HepG2 (cell line): ENCODE measurements around the gene PRKN. TPM values are rescaled to one million over a fixed set of nuclear protein-coding genes. Genes with fewer than 3 reads are reported as not detected.

ENCODE experiments used
- ATAC-seq: fragments of 200-7000 bp; cut with Tn5 transposase; 3 replicates; pipeline ENCODE4 v1.9.1; 2020; ENCODE audit warnings: mild to moderate bottlenecking, moderate library complexity
- BruUV-seq: library from RNA; stranded (reverse); fragments of 400-500 nt; replicated peaks from 2 replicates; lab custom pipeline; 2021; lab: Mats Ljungman, UMichigan
- CTCF ChIA-PET: fragments of 300-600 bp; formaldehyde crosslinking; extraction: SDS; loops from one replicate; lab custom pipeline; 2021; ENCODE audit warnings: low total read pairs, inconsistent platforms, low intra/inter-chr PET ratio; lab: Yijun Ruan, JAX
- POLR2A ChIA-PET: fragments of 350-600 bp; sonication (Branson Sonifier 250); formaldehyde crosslinking; loops from one replicate; lab custom pipeline; 2020; ENCODE audit warnings: antibody characterized with exemption, inconsistent platforms; lab: Yijun Ruan, JAX
- DNase-seq: peaks from one replicate; pipeline ENCODE4 v3.0.0-alpha.2; 2015; ENCODE audit warnings: low spot score
- FAIRE-seq: peaks from 3 replicates; lab custom pipeline; 2011; peaks lifted over from hg19 to GRCh38; lab: Jason Lieb, UNC
- H2AFZ ChIP-seq: one replicate; pipeline ENCODE4 v1.6.1; 2011; ENCODE audit warnings: low read length, inconsistent platforms
- H3K27ac ChIP-seq: fragments of 300-600 bp; 3 replicates; pipeline ENCODE4 v1.8.0; 2011; ENCODE audit warnings: mixed run types, mild to moderate bottlenecking, mixed read lengths, low read length, inconsistent platforms; ENCODE audit not compliant: insufficient read depth; ENCODE audit errors: extremely low read length
- H3K27me3 ChIP-seq, 2 experiments: fragments of 200-600 bp in 1 of 2; 2 replicates in 1 of 2; 3 replicates in 1 of 2; pipeline versions ENCODE4 v1.6.0 to v1.8.0; 2011; ENCODE audit warnings: low read length in 2 of 2, mild to moderate bottlenecking in 2 of 2, moderate library complexity in 2 of 2, inconsistent platforms in 1 of 2; ENCODE audit not compliant: insufficient read depth in 2 of 2, control insufficient read depth in 1 of 2
- H3K36me3 ChIP-seq, 2 experiments: fragments of 200-600 bp in 1 of 2; replicated peaks in 1 of 2; 2 replicates in 1 of 2; 3 replicates in 1 of 2; pipeline versions ENCODE4 v1.5.1 to v1.8.0; 2011; ENCODE audit warnings: low read length in 2 of 2, inconsistent platforms in 1 of 2; ENCODE audit not compliant: insufficient read depth in 2 of 2, control insufficient read depth in 1 of 2
- H3K4me1 ChIP-seq: 2 replicates; pipeline ENCODE4 v1.5.1; 2012; ENCODE audit warnings: low read length, inconsistent platforms; ENCODE audit not compliant: insufficient read depth
- H3K4me2 ChIP-seq: 2 replicates; pipeline ENCODE4 v1.6.0; 2011; ENCODE audit warnings: low read depth, low read length, inconsistent platforms
- H3K4me3 ChIP-seq, 3 experiments: fragments of 200-600 bp in 1 of 3; sonication (generic), shearing (Covaris generic) in 1 of 3; replicated peaks in 1 of 3; 2 replicates each; pipeline ENCODE4 v1.5.1; 2011 to 2016; ENCODE audit warnings: low read length in 3 of 3, inconsistent platforms in 2 of 3, low read depth in 2 of 3, mild to moderate bottlenecking in 2 of 3, control low read depth in 1 of 3, mixed read lengths in 1 of 3; ENCODE audit not compliant: insufficient read depth in 1 of 3
- H3K79me2 ChIP-seq: one replicate; pipeline ENCODE4 v1.6.1; 2011; ENCODE audit warnings: low read length, inconsistent platforms; ENCODE audit not compliant: insufficient read depth
- H3K9ac ChIP-seq: 2 replicates; pipeline ENCODE4 v1.6.0; 2011; ENCODE audit warnings: mild to moderate bottlenecking, low read depth, low read length, inconsistent platforms; ENCODE audit not compliant: insufficient read depth
- H3K9me3 ChIP-seq: 2 replicates; pipeline ENCODE4 v1.5.1; 2012; ENCODE audit warnings: mild to moderate bottlenecking, low read length
- H4K20me1 ChIP-seq: 2 replicates; pipeline ENCODE4 v1.6.0; 2011; ENCODE audit warnings: inconsistent platforms, mild to moderate bottlenecking, low read length, moderate library complexity; ENCODE audit not compliant: insufficient read depth
- ADNP ChIP-seq: sonication (generic); formaldehyde crosslinking; IDR thresholded peaks from 2 replicates; pipeline ENCODE4 v1.4.0; 2020; ENCODE audit warnings: missing genetic modification reagents
- KAT7 ChIP-seq: IDR thresholded peaks from 2 replicates; pipeline ENCODE4 v1.6.1; 2018; ENCODE audit warnings: borderline replicate concordance, missing compliant biosample characterization
- POLR2G ChIP-seq: fragments of 200-400 bp; formaldehyde crosslinking; IDR thresholded peaks from 2 replicates; pipeline ENCODE4 v1.6.1; 2018; ENCODE audit warnings: mild to moderate bottlenecking, low read depth, low read length, moderate library complexity
- RCOR2 ChIP-seq: IDR thresholded peaks from 2 replicates; pipeline ENCODE4 v1.6.1; 2016; ENCODE audit warnings: missing biosample characterization, missing genetic modification reagents
- RFX5 ChIP-seq: IDR thresholded peaks from 2 replicates; pipeline ENCODE4 v1.6.1; 2011; ENCODE audit warnings: low read depth, low read length, improper control_type of control experiment
- ZNF20 ChIP-seq: sonication (generic); formaldehyde crosslinking; IDR thresholded peaks from 2 replicates; pipeline ENCODE4 v1.4.0; 2020; ENCODE audit warnings: mild to moderate bottlenecking, moderate library complexity, missing genetic modification reagents
- WGBS: methylation state at CpG from one replicate; pipeline ENCODE4 v1.1.6; 2017; ENCODE audit warnings: low lambda C conversion rate; 5-methylcytosine and 5-hydroxymethylcytosine counted together
- in situ Hi-C: cut with HindIII; loops from 2 replicates; pipeline ENCODE4 v1.10.0; 2017; ENCODE audit warnings: low pct_unique_long_range_greater_than_20kb; ENCODE audit not compliant: extremely low pct_ligation_motif_present
- intact Hi-C: fragments of 100-400 bp; cut with micrococcal nuclease; formaldehyde crosslinking; loops from one replicate; pipeline ENCODE4 v1.10.0; 2022; ENCODE audit not compliant: unreplicated experiment
- polyA plus RNA-seq, 8 experiments: library from polyadenylated mRNA; depleted of rRNA in 3 of 8; stranded (reverse) in 7 of 8; unstranded in 1 of 8; fragments of >200 nt; fragmentation: Illumina TruSeq in 4 of 8; extraction: Trizol in 4 of 8; gene quantifications; 2 replicates each; pipeline versions ENCODE4 v1.2.1 to v1.2.3, GENCODE V29; 2011 to 2016; ENCODE audit warnings: low read depth in 4 of 8, missing spikeins in 1 of 8, mixed read lengths in 1 of 8; ENCODE audit not compliant: insufficient read depth in 1 of 8
- total RNA-seq, 5 experiments: library from RNA; depleted of rRNA; stranded (reverse); fragments of >200 nt; fragmentation: Illumina TruSeq; extraction: Trizol; gene quantifications; 2 replicates each; pipeline ENCODE4 v1.2.3, GENCODE V29; 2016; ENCODE audit warnings: low read depth in 1 of 5
- TF ChIP-seq, protein P1 (sequence below): sonication (generic); formaldehyde crosslinking; IDR thresholded peaks from 2 replicates; pipeline ENCODE4 v1.4.0; 2020; ENCODE audit warnings: missing genetic modification reagents
- TF ChIP-seq, protein P2 (sequence below): sonication (generic); formaldehyde crosslinking; conservative IDR thresholded peaks from 2 replicates; pipeline ENCODE4 v1.8.0; 2022; ENCODE audit warnings: missing genetic modification reagents

The PRKN gene
- total and polyA plus RNA-seq, 2 of the 13 experiments (the other 11 are each of a cell fraction or from before 2014, with no cell fraction given) = 0.31 to 0.44 TPM

DNA sequence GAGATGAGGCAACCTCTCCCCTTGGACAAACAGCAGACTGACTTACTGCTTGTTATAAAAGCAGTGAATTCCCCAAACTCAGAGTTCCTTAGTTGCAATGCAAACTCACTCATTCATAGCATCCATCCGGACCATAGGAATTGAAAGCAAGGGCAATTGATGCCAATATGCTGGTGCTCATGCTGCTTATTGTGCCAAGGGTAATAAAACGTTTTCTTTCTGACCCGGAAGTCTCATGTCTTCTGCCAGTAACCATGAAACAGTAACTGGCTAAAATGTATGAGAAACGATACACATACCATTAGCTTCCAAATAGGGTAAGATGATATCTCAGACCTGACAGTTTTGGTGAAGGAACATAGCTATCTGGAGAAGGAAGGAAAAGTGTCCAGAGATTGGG lies 18.1 kb downstream of the PRKN start:
- H3K27me3 ChIP-seq = no peaks in the 10 kb centered on the region
- H3K4me2 ChIP-seq = no peak overlapping the region
- TF ChIP-seq RCOR2 (CRISPR knock-in tag) (no peak), RFX5 (no peak), ADNP (CRISPR knock-in tag) (no peak), KAT7 (CRISPR knock-in tag) (no peak), ZNF20 (no peak), POLR2G (no peak)
- TF ChIP-seq, protein P1, sequence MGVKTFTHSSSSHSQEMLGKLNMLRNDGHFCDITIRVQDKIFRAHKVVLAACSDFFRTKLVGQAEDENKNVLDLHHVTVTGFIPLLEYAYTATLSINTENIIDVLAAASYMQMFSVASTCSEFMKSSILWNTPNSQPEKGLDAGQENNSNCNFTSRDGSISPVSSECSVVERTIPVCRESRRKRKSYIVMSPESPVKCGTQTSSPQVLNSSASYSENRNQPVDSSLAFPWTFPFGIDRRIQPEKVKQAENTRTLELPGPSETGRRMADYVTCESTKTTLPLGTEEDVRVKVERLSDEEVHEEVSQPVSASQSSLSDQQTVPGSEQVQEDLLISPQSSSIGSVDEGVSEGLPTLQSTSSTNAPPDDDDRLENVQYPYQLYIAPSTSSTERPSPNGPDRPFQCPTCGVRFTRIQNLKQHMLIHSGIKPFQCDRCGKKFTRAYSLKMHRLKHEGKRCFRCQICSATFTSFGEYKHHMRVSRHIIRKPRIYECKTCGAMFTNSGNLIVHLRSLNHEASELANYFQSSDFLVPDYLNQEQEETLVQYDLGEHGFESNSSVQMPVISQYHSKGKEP = no peak
- TF ChIP-seq, protein P2, sequence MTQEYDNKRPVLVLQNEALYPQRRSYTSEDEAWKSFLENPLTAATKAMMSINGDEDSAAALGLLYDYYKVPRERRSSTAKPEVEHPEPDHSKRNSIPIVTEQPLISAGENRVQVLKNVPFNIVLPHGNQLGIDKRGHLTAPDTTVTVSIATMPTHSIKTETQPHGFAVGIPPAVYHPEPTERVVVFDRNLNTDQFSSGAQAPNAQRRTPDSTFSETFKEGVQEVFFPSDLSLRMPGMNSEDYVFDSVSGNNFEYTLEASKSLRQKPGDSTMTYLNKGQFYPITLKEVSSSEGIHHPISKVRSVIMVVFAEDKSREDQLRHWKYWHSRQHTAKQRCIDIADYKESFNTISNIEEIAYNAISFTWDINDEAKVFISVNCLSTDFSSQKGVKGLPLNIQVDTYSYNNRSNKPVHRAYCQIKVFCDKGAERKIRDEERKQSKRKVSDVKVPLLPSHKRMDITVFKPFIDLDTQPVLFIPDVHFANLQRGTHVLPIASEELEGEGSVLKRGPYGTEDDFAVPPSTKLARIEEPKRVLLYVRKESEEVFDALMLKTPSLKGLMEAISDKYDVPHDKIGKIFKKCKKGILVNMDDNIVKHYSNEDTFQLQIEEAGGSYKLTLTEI (CRISPR knock-in tag) = no peak
- in situ Hi-C loops (no loop called here), intact Hi-C loops (no loop called here)
- no peak overlapping the region for H3K9ac ChIP-seq
- no peak overlapping the region for H2AFZ ChIP-seq
- 34% methylated on average over 4 of the region's 4 CpGs for WGBS
- no peaks in the 10 kb centered on the region for H4K20me1 ChIP-seq
- FAIRE-seq = no peak
- ChIA-PET POLR2A (no interaction called here), CTCF (no interaction called here)
- H3K9me3 ChIP-seq = no peaks in the 10 kb centered on the region
- BruUV-seq = no TSS peak
- no peak overlapping the region for H3K27ac ChIP-seq
- no peaks in the 10 kb centered on the region for H3K36me3 ChIP-seq
- no peak overlapping the region for H3K4me3 ChIP-seq
- H3K4me1 ChIP-seq = no peaks in the 10 kb centered on the region
- no peaks in the 10 kb centered on the region for H3K79me2 ChIP-seq
- no peak for DNase-seq
- no peak for ATAC-seq
